ENCODE data around the gene AP1AR.

- TF ChIP-seq CTCF (IDR thresholded peaks at IDR 0.05), result no peak
- no peak for TF ChIP-seq EP300 (IDR thresholded peaks at IDR 0.05)
- no peak for TF ChIP-seq POLR2A (IDR thresholded peaks at IDR 0.05; ENCODE audit: low read depth)
- no peak for TF ChIP-seq POLR2AphosphoS5 (IDR thresholded peaks at IDR 0.05)
These were observed 43.4 kb downstream of the AP1AR start for GRCh38 chr4:112274959-112275358.

Measured in esophagus muscularis mucosa (tissue), 4 donors.